GM12878 (cell line): ENCODE data around the gene PRRG3. TPM values are rescaled to one million over a fixed set of nuclear protein-coding genes. Genes with fewer than 3 reads are reported as not detected.

Source experiments
- CREB1 ChIP-seq: IDR thresholded peaks from 2 replicates; pipeline ENCODE4 v1.6.1; 2012; ENCODE audit warnings: low read depth, mild to moderate bottlenecking, inconsistent platforms
- EZH2 ChIP-seq: IDR thresholded peaks from 2 replicates; pipeline ENCODE4 v1.6.1; 2012; ENCODE audit warnings: low read depth, mild to moderate bottlenecking, control low read depth, inconsistent platforms, low read length, borderline replicate concordance; ENCODE audit not compliant: control insufficient read depth
- KLF5 ChIP-seq: fragments of 450-650 bp; IDR thresholded peaks from 2 replicates; pipeline ENCODE4 v1.6.1; 2014; ENCODE audit warnings: mild to moderate bottlenecking; ENCODE audit not compliant: partially characterized antibody
- ZNF384 ChIP-seq: IDR thresholded peaks from 2 replicates; pipeline ENCODE4 v1.6.1; 2012; ENCODE audit warnings: low read depth, mild to moderate bottlenecking, low read length, improper control_type of control experiment, borderline replicate concordance
- ZNF622 ChIP-seq: fragments of 450-650 bp; IDR thresholded peaks from 2 replicates; pipeline ENCODE4 v1.6.1; 2017; ENCODE audit warnings: mild to moderate bottlenecking, inconsistent platforms
- polyA plus RNA-seq, 11 experiments: library from polyadenylated mRNA; depleted of rRNA in 4 of 11; unstranded in 6 of 11; stranded (reverse) in 5 of 11; fragments of >200 nt; fragmentation: Nextera tagmentation in 4 of 11; fragmentation: Illumina TruSeq in 1 of 11; extraction: Ambion mirVana in 4 of 11; extraction: Trizol in 1 of 11; gene quantifications; 1 replicate in 1 of 11; 2 replicates in 10 of 11; pipeline versions ENCODE4 v1.2.1 to v1.2.3, GENCODE V29; 2011 to 2016; ENCODE audit warnings: inconsistent platforms in 2 of 11, missing spikeins in 2 of 11, low read depth in 1 of 11
- total RNA-seq, 4 experiments: library from RNA; depleted of rRNA in 3 of 4; stranded (reverse); fragments of >200 nt in 3 of 4; fragmentation: Illumina TruSeq in 1 of 4; extraction: Trizol in 1 of 4; gene quantifications; 2 replicates each; pipeline versions ENCODE4 v1.2.1 to v1.2.3, GENCODE V29; 2013 to 2021
- TF ChIP-seq, protein P1 (sequence below): fragments of 450-650 bp; IDR thresholded peaks from 2 replicates; pipeline ENCODE4 v1.6.1; 2017; ENCODE audit warnings: mild to moderate bottlenecking, low read depth, inconsistent platforms; ENCODE audit not compliant: poor library complexity, severe bottlenecking
- TF ChIP-seq, protein P2 (sequence below): fragments of 450-650 bp; formaldehyde crosslinking; IDR thresholded peaks from 2 replicates; pipeline ENCODE4 v1.5.0; 2022; ENCODE audit warnings: mild to moderate bottlenecking, missing genetic modification characterization
- TF ChIP-seq, protein P3 (sequence below): fragments of 150-350 bp; IDR thresholded peaks from 2 replicates; pipeline ENCODE4 v1.6.1; 2014; ENCODE audit warnings: mild to moderate bottlenecking, low read depth, low read length

PRRG3 gene
- total and polyA plus RNA-seq, 10 of the 15 experiments (the other 5 are each of a cell fraction or from before 2014, with no cell fraction given), result under 0.01 TPM; not detected in 9

DNA sequence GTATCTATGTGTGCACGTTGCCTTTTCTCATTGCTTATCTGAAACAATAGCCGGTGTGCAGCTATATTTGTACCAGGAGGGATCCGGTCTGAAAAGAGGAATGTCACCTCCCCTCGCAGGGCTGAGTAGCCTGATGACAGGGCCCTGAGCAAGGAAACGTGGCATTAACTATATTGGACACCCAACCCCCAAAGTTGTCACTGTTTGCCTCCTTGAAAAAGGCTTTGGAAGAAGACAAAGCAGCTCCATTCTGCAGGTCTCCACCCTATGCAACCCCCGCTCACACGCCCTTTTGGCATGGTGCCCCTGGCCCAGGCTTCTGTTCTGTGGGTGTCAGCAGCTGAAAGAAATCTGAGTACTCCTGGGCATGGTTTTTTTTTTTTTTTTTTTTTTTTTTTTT is 8.2 kb downstream of the PRRG3 start (continued):
- no peak for TF ChIP-seq KLF5
- TF ChIP-seq, protein P1, sequence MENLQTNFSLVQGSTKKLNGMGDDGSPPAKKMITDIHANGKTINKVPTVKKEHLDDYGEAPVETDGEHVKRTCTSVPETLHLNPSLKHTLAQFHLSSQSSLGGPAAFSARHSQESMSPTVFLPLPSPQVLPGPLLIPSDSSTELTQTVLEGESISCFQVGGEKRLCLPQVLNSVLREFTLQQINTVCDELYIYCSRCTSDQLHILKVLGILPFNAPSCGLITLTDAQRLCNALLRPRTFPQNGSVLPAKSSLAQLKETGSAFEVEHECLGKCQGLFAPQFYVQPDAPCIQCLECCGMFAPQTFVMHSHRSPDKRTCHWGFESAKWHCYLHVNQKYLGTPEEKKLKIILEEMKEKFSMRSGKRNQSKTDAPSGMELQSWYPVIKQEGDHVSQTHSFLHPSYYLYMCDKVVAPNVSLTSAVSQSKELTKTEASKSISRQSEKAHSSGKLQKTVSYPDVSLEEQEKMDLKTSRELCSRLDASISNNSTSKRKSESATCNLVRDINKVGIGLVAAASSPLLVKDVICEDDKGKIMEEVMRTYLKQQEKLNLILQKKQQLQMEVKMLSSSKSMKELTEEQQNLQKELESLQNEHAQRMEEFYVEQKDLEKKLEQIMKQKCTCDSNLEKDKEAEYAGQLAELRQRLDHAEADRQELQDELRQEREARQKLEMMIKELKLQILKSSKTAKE, result no peak
- TF ChIP-seq EZH2, result no peak
- TF ChIP-seq, protein P2, sequence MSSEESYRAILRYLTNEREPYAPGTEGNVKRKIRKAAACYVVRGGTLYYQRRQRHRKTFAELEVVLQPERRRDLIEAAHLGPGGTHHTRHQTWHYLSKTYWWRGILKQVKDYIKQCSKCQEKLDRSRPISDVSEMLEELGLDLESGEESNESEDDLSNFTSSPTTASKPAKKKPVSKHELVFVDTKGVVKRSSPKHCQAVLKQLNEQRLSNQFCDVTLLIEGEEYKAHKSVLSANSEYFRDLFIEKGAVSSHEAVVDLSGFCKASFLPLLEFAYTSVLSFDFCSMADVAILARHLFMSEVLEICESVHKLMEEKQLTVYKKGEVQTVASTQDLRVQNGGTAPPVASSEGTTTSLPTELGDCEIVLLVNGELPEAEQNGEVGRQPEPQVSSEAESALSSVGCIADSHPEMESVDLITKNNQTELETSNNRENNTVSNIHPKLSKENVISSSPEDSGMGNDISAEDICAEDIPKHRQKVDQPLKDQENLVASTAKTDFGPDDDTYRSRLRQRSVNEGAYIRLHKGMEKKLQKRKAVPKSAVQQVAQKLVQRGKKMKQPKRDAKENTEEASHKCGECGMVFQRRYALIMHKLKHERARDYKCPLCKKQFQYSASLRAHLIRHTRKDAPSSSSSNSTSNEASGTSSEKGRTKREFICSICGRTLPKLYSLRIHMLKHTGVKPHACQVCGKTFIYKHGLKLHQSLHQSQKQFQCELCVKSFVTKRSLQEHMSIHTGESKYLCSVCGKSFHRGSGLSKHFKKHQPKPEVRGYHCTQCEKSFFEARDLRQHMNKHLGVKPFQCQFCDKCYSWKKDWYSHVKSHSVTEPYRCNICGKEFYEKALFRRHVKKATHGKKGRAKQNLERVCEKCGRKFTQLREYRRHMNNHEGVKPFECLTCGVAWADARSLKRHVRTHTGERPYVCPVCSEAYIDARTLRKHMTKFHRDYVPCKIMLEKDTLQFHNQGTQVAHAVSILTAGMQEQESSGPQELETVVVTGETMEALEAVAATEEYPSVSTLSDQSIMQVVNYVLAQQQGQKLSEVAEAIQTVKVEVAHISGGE (CRISPR knock-in tag), result no peak
- no peak for TF ChIP-seq ZNF622
- TF ChIP-seq ZNF384, result no peak
- TF ChIP-seq, protein P3, sequence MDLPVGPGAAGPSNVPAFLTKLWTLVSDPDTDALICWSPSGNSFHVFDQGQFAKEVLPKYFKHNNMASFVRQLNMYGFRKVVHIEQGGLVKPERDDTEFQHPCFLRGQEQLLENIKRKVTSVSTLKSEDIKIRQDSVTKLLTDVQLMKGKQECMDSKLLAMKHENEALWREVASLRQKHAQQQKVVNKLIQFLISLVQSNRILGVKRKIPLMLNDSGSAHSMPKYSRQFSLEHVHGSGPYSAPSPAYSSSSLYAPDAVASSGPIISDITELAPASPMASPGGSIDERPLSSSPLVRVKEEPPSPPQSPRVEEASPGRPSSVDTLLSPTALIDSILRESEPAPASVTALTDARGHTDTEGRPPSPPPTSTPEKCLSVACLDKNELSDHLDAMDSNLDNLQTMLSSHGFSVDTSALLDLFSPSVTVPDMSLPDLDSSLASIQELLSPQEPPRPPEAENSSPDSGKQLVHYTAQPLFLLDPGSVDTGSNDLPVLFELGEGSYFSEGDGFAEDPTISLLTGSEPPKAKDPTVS, result no peak
- TF ChIP-seq CREB1, result no peak
